Measurements from ENCODE around the gene EMILIN3. TPM values are rescaled to one million over a fixed set of nuclear protein-coding genes. Genes with fewer than 3 reads are reported as not detected.
A peak's percentile ranks its signal among the peaks of the same experiment; 100 is the strongest.

EMILIN3 gene
- total RNA-seq, 4 donors from 2014 or later: 1.8 to 84.6 (median 32.9) TPM

- no peaks in the 10 kb centered on the region for H3K9me3 ChIP-seq
- peaks cover 0 to 65% (median 37%) of the 10 kb centered on the region in 4 donors for H3K4me1 ChIP-seq
- H3K36me3 ChIP-seq: no peaks in the 10 kb centered on the region
- DNase-seq (ENCODE audit: low spot score in 2 of 2): no peak
- H3K27me3 ChIP-seq: no peaks in the 10 kb centered on the region
- WGBS, 2 donors: 100% methylated on average over 1 of the region's 1 CpG
- no peak for TF ChIP-seq POLR2A (IDR thresholded peaks at IDR 0.05)
- TF ChIP-seq EP300 (IDR thresholded peaks at IDR 0.05): no peak
- no peak for TF ChIP-seq CTCF (IDR thresholded peaks at IDR 0.05)
- H3K27ac ChIP-seq: peak overlapping the region; percentile 37 to 81 (median 60)
- no peak overlapping the region for H3K4me3 ChIP-seq
Measured at GRCh38 chr20:41392295-41392694, 25.7 kb upstream of the EMILIN3 start.

GRCh38 chr20:41391587-41392001 is 25.0 kb upstream of the EMILIN3 start:
- H3K9me3 ChIP-seq: no peaks in the 10 kb centered on the region
- no peak for DNase-seq (ENCODE audit: low spot score in 2 of 2)
- H3K4me3 ChIP-seq: no peak overlapping the region
- peak overlapping the region in 3 of 4 donors; percentile 38 to 81 (median 81) for H3K27ac ChIP-seq
- WGBS, 2 donors: 89 to 90% methylated on average over 10 of the region's 10 CpGs
- H3K4me1 ChIP-seq: peaks cover 0 to 66% (median 38%) of the 10 kb centered on the region in 4 donors
- no peaks in the 10 kb centered on the region for H3K27me3 ChIP-seq
- H3K36me3 ChIP-seq: no peaks in the 10 kb centered on the region
- TF ChIP-seq CTCF (IDR thresholded peaks at IDR 0.05): no peak
- no peak for TF ChIP-seq POLR2A (IDR thresholded peaks at IDR 0.05)
- TF ChIP-seq EP300 (IDR thresholded peaks at IDR 0.05): no peak

- no peak for DNase-seq (ENCODE audit: low spot score in 2 of 2)
- no peak overlapping the region for H3K4me3 ChIP-seq
- no peaks in the 10 kb centered on the region for H3K27me3 ChIP-seq
- H3K36me3 ChIP-seq: no peaks in the 10 kb centered on the region
- WGBS, 2 donors: 92 to 97% methylated on average over 3 of the region's 3 CpGs
- no peak overlapping the region for H3K27ac ChIP-seq
- peaks cover 0 to 63% (median 32%) of the 10 kb centered on the region in 4 donors for H3K4me1 ChIP-seq
- H3K9me3 ChIP-seq: no peaks in the 10 kb centered on the region
- TF ChIP-seq CTCF (IDR thresholded peaks at IDR 0.05): no peak
- TF ChIP-seq EP300 (IDR thresholded peaks at IDR 0.05): no peak
- TF ChIP-seq POLR2A (IDR thresholded peaks at IDR 0.05): no peak
Measured at GRCh38 chr20:41390889-41391288, 24.3 kb upstream of the EMILIN3 start.

GRCh38 chr20:41387444-41387851 is 20.8 kb upstream of the EMILIN3 start:
- H3K4me1 ChIP-seq: peaks cover 0 to 37% (median 8%) of the 10 kb centered on the region in 4 donors
- no peak overlapping the region for H3K4me3 ChIP-seq
- DNase-seq (ENCODE audit: low spot score in 2 of 2): no peak
- no peaks in the 10 kb centered on the region for H3K27me3 ChIP-seq
- no peak for TF ChIP-seq POLR2A (IDR thresholded peaks at IDR 0.05)
- TF ChIP-seq EP300 (IDR thresholded peaks at IDR 0.05): no peak
- TF ChIP-seq CTCF (IDR thresholded peaks at IDR 0.05): no peak
- no peaks in the 10 kb centered on the region for H3K9me3 ChIP-seq
- no peaks in the 10 kb centered on the region for H3K36me3 ChIP-seq
- 7 to 20% methylated on average over 7 to 9 of the region's 9 CpGs for WGBS, 2 donors
- peak overlapping the region in 1 of 4 donors; percentile 35 for H3K27ac ChIP-seq

GRCh38 chr20:41386502-41387427 is 20.1 kb upstream of the EMILIN3 start:
- Histone ChIP-seq H3K9me3 (no peaks in the 10 kb centered on the region), H3K4me1 (peaks cover 0 to 30% (median 3%) of the 10 kb centered on the region in 4 donors), H3K36me3 (no peaks in the 10 kb centered on the region), H3K27ac (peak overlapping the region in 1 of 4 donors; percentile 35), H3K4me3 (no peak overlapping the region), H3K27me3 (no peaks in the 10 kb centered on the region)
- TF ChIP-seq POLR2A (IDR thresholded peaks at IDR 0.05): no peak
- TF ChIP-seq EP300 (IDR thresholded peaks at IDR 0.05): peak in 1 of 2 donors; percentile 63
- peak; percentile 21 to 38 for DNase-seq (ENCODE audit: low spot score in 2 of 2)
- WGBS, 2 donors: 65 to 67% methylated on average over 14 of the region's 14 CpGs
